ENCODE measurements around the gene CSTPP1. TPM values are rescaled to one million over a fixed set of nuclear protein-coding genes. Genes with fewer than 3 reads are reported as not detected.
"Not testable (repeated sequence)": the region's sequence is repeated elsewhere in the genome, so short reads cannot be mapped to it uniquely, and the experiment has no call there.

Gene CSTPP1
- total RNA-seq, 1 donor from 2014 or later = 32.8 TPM

DNA sequence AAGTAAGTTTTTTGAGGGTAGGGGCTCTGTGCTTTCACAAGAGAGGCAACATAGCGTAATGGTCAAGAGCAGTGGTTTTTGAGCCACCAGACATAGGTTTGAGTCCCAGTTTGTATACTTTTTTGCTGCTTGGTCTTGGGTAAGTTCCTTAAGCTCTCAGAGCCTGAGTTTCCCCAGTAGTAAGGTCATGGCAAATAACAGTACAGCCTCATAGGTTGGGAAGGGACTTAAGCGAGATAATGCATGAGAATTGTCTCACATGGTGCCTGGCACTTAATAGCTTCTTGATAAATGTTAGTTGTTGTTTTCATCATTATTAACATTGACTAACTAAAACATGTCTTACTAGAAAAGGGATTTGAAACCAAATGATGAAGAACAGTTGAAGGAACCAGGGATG is 157.0 kb downstream of the CSTPP1 start:
- no peak overlapping the region for H3K4me3 ChIP-seq
- H3K27me3 ChIP-seq (ENCODE audit: low read depth) = no peaks in the 10 kb centered on the region
- no peaks in the 10 kb centered on the region for H3K36me3 ChIP-seq
- ATAC-seq = no peak
- H3K27ac ChIP-seq = no peak overlapping the region
- intact Hi-C loops (cut with DNase I) = no loop called here
- no peak for DNase-seq
- TF ChIP-seq, protein P1, sequence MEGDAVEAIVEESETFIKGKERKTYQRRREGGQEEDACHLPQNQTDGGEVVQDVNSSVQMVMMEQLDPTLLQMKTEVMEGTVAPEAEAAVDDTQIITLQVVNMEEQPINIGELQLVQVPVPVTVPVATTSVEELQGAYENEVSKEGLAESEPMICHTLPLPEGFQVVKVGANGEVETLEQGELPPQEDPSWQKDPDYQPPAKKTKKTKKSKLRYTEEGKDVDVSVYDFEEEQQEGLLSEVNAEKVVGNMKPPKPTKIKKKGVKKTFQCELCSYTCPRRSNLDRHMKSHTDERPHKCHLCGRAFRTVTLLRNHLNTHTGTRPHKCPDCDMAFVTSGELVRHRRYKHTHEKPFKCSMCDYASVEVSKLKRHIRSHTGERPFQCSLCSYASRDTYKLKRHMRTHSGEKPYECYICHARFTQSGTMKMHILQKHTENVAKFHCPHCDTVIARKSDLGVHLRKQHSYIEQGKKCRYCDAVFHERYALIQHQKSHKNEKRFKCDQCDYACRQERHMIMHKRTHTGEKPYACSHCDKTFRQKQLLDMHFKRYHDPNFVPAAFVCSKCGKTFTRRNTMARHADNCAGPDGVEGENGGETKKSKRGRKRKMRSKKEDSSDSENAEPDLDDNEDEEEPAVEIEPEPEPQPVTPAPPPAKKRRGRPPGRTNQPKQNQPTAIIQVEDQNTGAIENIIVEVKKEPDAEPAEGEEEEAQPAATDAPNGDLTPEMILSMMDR (IDR thresholded peaks at IDR 0.05) = no peak
- no peaks in the 10 kb centered on the region for H3K4me1 ChIP-seq
- H3K9me3 ChIP-seq = no peaks in the 10 kb centered on the region

DNA sequence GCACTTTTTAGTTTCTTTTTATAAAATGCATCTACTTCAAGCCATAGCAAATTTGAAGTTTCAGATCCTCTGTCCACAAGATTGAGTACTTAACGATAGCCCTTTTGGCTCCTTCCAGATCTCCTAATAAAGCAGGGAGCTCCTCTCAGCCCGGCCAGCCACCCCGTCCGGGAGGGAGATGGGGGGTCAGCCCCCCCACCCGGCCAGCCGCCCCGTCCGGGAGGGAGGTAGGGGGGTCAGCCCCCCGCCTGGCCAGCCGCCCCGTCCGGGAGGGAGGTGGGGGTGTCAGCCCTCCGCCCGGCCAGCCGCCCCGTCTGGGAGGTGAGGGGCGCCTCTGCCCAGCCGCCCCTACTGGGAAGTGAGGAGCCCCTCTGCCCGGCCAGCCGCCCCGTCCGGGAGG is 160.3 kb downstream of the CSTPP1 start:
- DNase-seq; H3K4me3 ChIP-seq; intact Hi-C loops (cut with DNase I); H3K27ac ChIP-seq; H3K9me3 ChIP-seq; H3K27me3 ChIP-seq (ENCODE audit: low read depth); ATAC-seq; H3K36me3 ChIP-seq; H3K4me1 ChIP-seq: not testable (repeated sequence)

DNA sequence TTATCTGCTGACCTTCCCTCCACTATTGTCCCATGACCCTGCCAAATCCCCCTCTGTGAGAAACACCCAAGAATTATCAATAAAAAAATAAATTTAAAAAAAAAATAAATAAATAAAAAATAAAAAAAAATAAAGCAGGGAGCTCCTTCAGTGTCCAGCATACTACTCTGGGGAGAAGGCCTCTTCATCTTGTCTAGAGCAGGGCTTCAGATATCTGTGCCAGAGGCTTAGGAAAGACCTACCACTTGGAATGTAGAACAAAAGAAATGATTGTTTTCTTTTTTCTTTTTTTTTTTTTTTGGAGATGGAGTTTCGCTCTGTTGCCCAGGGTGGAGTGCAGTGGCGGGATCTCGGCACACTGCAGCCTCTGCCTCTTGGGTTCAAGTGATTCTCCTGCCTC is 161.7 kb downstream of the CSTPP1 start:
- H3K36me3 ChIP-seq; H3K4me1 ChIP-seq; DNase-seq; H3K9me3 ChIP-seq; intact Hi-C loops (cut with DNase I); H3K27ac ChIP-seq; H3K27me3 ChIP-seq (ENCODE audit: low read depth); ATAC-seq; H3K4me3 ChIP-seq: not testable (repeated sequence)

DNA sequence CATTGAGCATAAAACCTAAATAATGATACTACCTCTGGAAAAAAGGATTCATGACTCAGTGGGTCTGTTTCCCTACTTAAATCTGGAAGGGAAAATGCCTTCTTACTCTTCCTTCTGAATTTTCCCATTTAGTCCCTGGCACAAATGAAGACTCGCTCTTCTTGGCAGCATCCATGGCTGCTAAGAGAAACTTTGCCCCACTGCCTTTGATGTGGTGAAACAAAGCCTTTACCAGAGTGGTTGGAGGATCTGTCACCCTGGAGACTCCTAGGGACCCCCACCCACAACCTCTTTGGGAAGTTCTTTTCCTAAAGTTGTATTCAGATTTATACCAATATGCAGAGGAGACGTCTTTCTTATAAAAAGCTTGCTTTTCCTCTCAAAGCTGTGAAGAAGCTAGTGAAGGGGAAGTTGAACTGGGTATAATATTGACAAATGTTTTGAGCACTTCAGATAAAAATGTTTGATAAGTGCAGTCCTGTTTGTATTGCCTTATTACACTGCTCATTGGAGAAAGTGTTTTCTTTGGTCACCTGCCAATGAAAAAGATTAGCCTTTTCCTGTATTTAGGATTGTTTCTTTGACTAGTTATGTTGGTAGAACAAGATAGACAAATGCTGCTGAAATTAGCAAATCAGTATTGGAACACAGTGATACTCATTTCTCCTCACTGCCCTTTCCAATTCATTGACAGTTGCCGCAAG is 162.8 kb downstream of the CSTPP1 start:
- Histone ChIP-seq H3K9me3 (no peaks in the 10 kb centered on the region), H3K4me3 (no peak overlapping the region), H3K4me1 (peaks cover 9% of the 10 kb centered on the region), H3K36me3 (no peaks in the 10 kb centered on the region), H3K27ac (no peak overlapping the region), H3K27me3 (ENCODE audit: low read depth) (no peaks in the 10 kb centered on the region)
- no peak for DNase-seq
- ATAC-seq = peak in 1 of 2 donors; percentile 78
- intact Hi-C loops (cut with DNase I) = no loop called here
- TF ChIP-seq, protein P1 (IDR thresholded peaks at IDR 0.05) = no peak

DNA sequence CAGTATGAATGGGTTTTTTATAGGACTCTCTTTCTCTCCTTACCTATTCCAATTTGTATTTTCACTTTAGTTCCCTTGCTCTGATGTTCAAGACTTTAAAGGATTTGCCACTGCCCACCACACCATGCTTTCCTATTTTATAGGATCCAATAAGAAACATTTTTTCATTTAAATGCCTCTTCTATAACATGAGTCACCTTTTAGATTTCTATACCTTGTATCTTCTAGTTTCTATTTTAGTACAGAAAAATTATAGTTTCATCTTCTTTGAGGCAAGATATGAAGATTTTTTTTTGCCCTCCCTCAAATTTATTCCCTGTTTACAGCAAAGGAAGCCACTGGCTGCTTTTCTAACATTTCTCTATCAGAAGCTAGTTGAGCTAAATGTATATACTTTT is 163.4 kb downstream of the CSTPP1 start:
- Histone ChIP-seq H3K27me3 (ENCODE audit: low read depth) (no peaks in the 10 kb centered on the region), H3K4me3 (no peak overlapping the region), H3K4me1 (peaks cover 9% of the 10 kb centered on the region), H3K9me3 (no peaks in the 10 kb centered on the region), H3K27ac (no peak overlapping the region), H3K36me3 (no peaks in the 10 kb centered on the region)
- DNase-seq = no peak
- ATAC-seq = no peak
- intact Hi-C loops (cut with DNase I) = no loop called here
- TF ChIP-seq, protein P1 (IDR thresholded peaks at IDR 0.05) = no peak

DNA sequence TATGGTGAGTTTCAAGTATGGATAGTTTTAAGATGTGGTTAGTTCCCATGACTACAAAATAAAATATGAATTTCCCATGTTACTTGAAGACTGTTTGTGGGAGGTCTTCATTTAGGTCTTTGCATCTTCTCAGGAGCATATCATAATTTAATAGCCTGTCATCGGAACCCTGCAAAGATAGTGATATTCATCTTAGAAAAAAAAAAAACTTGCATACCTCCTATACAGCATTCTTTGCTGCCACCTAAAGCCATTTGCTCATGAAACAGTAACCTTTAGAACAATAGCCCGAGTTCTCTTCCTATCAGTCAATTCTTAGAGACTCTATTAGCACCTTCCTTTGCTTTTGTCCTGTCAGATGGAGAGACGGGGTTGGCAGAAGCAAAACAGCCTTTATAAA is 164.8 kb downstream of the CSTPP1 start:
- Histone ChIP-seq H3K27ac (no peak overlapping the region), H3K4me1 (peaks cover 9% of the 10 kb centered on the region), H3K4me3 (no peak overlapping the region), H3K9me3 (no peaks in the 10 kb centered on the region), H3K27me3 (ENCODE audit: low read depth) (no peaks in the 10 kb centered on the region), H3K36me3 (no peaks in the 10 kb centered on the region)
- DNase-seq (no peak), ATAC-seq (no peak)
- TF ChIP-seq, protein P1 (IDR thresholded peaks at IDR 0.05) = no peak
- intact Hi-C loops (cut with DNase I) = no loop called here

Data from lower lobe of right lung (tissue), 2 donors.